OCI-LY7 (cell line): Measurements from ENCODE around the gene DIAPH2.

Source experiments
- EZH2phosphoT487 ChIP-seq: fragments of 200-600 bp; sonication (generic); IDR thresholded peaks from 2 replicates; pipeline ENCODE4 v1.6.1; 2018; ENCODE audit warnings: low read depth, borderline replicate concordance, mild to moderate bottlenecking, mixed run types, antibody characterized with exemption, low read length, moderate library complexity, mixed read lengths
- TF ChIP-seq, protein P1 (sequence below): fragments of 200-600 bp; sonication (generic); conservative IDR thresholded peaks from 2 replicates; pipeline ENCODE4 v1.5.1; 2014; ENCODE audit warnings: mild to moderate bottlenecking, antibody characterized with exemption, low read length, moderate library complexity, mixed read lengths

DNA sequence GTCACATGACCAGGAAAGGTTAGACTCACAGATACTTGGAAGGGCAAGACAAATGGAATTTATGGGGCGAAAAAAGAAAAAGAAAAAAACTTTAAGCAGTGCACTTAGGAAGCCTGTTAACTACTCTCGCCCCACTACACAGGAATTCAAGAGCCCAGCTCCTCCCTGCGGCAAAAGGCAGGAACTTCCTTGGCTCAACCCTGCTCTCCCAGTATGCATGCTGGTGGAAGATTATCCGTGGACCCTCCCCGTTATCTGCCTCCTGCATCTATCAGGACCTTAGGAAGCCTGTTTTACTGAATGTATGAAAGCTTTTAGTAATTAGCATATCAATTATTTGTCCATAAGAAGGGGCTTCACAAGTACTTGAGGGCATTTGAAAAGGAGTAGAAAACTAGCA is 158.9 kb downstream of the DIAPH2 start:
- TF ChIP-seq, protein P1, sequence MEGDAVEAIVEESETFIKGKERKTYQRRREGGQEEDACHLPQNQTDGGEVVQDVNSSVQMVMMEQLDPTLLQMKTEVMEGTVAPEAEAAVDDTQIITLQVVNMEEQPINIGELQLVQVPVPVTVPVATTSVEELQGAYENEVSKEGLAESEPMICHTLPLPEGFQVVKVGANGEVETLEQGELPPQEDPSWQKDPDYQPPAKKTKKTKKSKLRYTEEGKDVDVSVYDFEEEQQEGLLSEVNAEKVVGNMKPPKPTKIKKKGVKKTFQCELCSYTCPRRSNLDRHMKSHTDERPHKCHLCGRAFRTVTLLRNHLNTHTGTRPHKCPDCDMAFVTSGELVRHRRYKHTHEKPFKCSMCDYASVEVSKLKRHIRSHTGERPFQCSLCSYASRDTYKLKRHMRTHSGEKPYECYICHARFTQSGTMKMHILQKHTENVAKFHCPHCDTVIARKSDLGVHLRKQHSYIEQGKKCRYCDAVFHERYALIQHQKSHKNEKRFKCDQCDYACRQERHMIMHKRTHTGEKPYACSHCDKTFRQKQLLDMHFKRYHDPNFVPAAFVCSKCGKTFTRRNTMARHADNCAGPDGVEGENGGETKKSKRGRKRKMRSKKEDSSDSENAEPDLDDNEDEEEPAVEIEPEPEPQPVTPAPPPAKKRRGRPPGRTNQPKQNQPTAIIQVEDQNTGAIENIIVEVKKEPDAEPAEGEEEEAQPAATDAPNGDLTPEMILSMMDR: no peak
- no peak for TF ChIP-seq EZH2phosphoT487
